Measurements from ENCODE around the gene EGFL7.
A peak's percentile ranks its signal among the peaks of the same experiment; 100 is the strongest.

Gene EGFL7

GRCh38 chr9:136705564-136705963 lies 42.8 kb downstream of the EGFL7 start:
- no peak for FAIRE-seq

- no peak for FAIRE-seq
Observed at GRCh38 chr9:136707011-136707410, 44.3 kb downstream of the EGFL7 start.

GRCh38 chr9:136707849-136708517 lies 45.3 kb downstream of the EGFL7 start:
- FAIRE-seq, result no peak

GRCh38 chr9:136709454-136710109 lies 46.9 kb downstream of the EGFL7 start:
- FAIRE-seq, result no peak

- no peak for FAIRE-seq
Observed at GRCh38 chr9:136710543-136710942, 47.8 kb downstream of the EGFL7 start.

GRCh38 chr9:136711219-136711648 lies 48.5 kb downstream of the EGFL7 start:
- peak; percentile 64 for FAIRE-seq

- no peak for FAIRE-seq
Observed at GRCh38 chr9:136711751-136712689, 49.3 kb downstream of the EGFL7 start, which contains the start of gene DIPK1B. Gene DIPK1B (plus strand): TSS chr9:136712572. CDS start chr9:136712666, 94 bp downstream.

GRCh38 chr9:136712690-136713544 lies 50.2 kb downstream of the EGFL7 start:
- no peak for FAIRE-seq

- FAIRE-seq, result no peak
Observed at GRCh38 chr9:136713550-136713949, 50.8 kb downstream of the EGFL7 start.

- no peak for FAIRE-seq
Observed at GRCh38 chr9:136714096-136714892, 51.6 kb downstream of the EGFL7 start.

- FAIRE-seq, result no peak
Observed at GRCh38 chr9:136714893-136715274, 52.2 kb downstream of the EGFL7 start.

GRCh38 chr9:136717399-136717798 lies 54.7 kb downstream of the EGFL7 start:
- no peak for FAIRE-seq

- FAIRE-seq, result no peak
Observed at GRCh38 chr9:136718345-136719194, 55.9 kb downstream of the EGFL7 start.

GRCh38 chr9:136719195-136719880 lies 56.6 kb downstream of the EGFL7 start:
- no peak for FAIRE-seq

GRCh38 chr9:136720251-136720897 lies 57.7 kb downstream of the EGFL7 start:
- peak; percentile 95 for FAIRE-seq

GRCh38 chr9:136720898-136721338 lies 58.2 kb downstream of the EGFL7 start:
- no peak for FAIRE-seq

GRCh38 chr9:136721339-136722092 lies 58.8 kb downstream of the EGFL7 start:
- peak; percentile 19 for FAIRE-seq
